HG03159 (cell line): ENCODE data around the gene CLTCL1.
"Not testable (repeated sequence)": the region's sequence is repeated elsewhere in the genome, so short reads cannot be mapped to it uniquely, and the experiment has no call there.

ENCODE experiments used
- ATAC-seq: cut with Tn5 transposase; IDR thresholded peaks from one replicate; pipeline ENCODE4 v1.9.1; 2021; ENCODE audit warnings: mild to moderate bottlenecking, moderate library complexity; ENCODE audit not compliant: unreplicated experiment

Gene CLTCL1

DNA sequence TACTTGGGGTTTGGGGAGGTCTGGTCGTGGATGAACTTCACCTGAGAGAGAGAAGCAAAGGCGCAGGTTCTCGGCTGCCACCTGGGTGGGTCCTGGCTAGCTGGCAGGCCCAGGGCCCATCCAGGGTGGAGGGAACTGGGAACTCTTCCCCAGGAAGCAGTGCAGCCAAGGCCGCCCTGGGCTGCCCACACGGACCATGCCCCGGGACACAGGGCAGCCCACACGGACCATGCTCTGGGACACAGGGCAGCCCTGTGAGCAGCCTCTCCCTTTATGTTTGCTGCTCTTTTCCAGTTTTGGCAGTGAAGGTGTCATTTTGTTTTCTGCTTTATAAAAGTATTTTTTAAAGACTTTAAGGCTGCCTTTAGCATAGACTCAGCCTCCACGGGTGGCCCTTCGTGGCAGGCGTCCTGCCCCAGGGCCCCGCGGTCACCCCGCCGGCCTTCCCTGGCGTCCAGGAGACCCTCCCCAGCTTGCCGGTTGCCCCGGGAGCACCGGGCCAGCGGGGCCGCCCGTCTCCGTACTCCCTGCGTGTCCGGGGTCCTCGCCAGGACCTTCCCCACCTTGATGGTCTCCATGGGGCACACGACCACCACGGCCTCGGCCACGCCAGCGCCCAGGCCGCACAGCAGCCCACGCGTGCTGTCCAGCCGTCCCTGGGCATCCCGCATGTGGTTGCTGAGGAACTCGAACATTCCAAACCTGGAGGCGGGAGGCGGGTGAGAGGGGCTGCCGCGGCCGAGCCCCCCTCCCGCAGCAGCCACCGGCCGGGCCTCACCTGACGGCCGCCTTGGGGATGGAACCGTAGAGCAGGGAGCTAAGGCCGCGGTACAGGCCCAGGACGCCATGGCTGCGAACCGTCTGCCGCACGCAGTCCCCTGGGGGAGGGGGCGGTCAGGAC is 114.1 kb downstream of the CLTCL1 start:
- ATAC-seq = no peak

DNA sequence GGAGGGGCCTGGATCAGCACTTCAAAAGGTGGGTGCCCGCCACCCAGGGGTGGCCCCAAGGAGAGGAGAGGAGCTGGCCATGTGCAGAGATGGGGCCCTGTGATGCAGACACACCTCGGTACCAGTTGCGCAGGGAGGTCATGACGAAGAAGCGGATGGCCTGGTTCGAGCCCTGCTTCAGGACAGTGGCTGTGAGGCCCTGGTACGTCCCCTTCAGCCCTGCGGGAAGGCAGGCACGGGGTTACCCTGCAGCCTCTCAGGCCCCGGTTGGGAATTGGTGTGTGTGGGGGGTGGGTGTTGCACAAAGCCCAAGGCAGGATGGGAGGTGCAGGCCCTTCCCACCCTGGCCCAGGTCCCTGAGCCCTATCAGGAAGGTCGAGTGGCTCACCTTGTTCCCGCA is 114.8 kb downstream of the CLTCL1 start:
- no peak for ATAC-seq

DNA sequence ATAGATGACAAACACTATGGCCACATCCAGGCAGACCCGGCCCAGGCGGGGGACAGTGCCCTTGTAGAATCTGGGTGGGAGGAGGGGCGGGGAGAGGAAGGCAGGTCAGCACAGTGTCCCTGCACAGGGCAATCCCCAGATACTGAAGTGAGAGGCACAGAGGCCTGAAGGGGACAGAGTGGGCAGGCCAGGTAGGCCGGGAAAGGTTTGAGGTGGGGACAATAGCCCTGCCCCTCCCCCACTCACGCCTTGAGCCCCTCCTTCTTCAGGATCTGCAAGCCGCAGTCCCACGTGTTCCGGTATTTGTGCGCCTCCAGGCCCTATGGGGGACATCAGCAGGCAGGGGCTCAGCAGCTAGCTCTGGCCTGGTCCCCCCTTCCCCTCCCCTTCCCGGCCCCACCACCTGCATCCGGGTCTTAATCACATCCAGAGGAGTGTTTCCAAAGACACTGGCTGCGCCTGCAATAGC is 115.3 kb downstream of the CLTCL1 start:
- ATAC-seq = no peak

DNA sequence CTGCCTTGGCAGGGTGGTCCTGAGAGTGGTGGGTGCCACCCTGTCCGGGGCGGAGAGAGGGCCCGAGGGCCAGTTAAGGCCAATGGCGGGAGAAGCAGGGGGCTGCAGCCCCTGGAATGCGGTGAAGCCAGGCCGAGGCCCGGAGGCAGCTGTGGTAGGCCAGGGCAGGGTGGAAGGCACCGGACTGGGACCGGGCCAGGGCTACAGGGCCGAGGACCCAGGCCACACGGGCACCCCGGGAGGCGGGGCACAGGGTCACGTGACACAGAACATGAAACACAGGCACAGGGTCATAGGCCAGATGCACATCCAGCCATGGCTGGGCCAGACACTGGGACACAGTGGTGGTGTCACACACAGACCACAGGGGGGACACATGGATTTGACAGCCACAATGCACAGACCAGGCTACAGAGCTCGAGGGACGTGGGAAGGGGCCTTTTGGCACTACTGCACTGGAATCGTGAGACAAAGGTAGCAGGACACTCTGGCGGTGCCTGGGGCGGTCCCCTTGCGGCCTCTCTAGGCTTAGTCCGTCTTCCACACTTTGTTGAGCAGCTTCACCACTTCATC is 115.8 kb downstream of the CLTCL1 start:
- ATAC-seq = no peak

DNA sequence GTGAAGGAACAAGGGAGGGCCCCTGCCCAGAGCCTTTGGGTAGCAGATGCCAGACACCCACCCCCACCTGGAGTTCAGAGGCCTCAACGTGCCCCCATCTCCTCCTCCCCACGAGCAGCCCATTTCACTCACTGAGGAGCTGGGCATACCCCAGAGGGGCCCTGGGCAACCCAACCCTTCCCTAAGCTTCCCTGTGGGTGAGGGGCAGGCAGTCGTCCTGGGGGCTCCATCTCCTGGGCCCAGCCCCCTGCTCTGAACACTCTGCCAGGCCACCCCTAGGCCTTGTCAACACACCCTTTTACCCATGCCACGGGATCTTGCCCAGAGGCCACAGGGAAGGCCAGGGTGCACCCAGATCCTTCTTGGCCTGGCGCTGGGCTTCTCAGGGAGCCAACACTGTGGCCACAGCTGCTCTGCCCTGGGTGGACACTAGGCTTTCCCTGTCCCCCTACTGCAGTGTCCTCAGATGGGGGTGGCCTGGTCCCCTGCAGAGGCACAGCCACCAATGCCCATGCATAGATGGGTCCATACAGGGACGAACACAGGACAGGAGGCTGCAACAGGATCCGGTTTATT is 116.4 kb downstream of the CLTCL1 start:
- ATAC-seq = no peak

DNA sequence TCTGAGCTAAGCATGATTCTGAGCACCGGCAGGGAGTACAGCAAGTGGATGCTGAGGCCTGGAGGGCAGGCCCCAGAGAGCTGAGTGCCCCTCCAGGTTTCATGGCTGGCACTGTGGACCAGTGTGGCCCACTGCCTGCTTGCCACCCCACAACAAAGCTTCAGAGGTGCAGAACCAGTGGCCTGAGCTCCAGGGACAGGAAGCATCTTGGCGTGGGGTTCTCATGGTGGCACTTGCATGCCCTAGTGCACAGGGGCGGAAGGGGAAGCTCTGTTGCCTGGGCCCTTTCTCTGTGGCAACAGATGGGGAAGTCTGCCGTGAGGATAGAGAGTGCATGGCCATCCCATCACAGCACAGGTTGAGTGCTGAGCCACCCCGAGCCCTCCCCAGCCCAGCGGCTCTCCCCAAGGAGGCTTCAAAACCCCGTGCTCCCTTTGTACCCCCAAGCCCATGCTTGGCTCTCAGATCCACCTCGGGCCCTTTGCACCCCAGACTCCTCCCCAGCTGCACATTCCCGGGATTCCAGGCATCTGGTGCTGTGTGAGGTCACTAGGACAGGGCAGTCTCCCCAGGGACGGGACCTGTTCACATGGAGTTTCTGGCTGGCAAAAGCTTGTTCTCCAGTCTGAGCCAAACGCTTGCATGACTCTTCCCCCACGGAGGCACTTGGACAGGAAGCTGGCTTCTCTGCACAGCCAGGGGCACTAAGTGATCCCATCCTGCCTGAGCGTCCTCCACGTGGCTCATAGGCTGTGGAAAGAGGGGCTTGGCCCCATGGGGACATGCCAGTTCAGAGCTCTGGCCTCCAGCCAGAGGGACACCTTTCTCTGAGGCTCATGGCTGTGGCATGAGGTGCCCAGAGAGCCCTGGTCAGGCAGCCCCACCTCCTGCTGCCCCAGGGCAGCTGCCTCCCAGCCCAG is 117.2 kb downstream of the CLTCL1 start:
- ATAC-seq = no peak

DNA sequence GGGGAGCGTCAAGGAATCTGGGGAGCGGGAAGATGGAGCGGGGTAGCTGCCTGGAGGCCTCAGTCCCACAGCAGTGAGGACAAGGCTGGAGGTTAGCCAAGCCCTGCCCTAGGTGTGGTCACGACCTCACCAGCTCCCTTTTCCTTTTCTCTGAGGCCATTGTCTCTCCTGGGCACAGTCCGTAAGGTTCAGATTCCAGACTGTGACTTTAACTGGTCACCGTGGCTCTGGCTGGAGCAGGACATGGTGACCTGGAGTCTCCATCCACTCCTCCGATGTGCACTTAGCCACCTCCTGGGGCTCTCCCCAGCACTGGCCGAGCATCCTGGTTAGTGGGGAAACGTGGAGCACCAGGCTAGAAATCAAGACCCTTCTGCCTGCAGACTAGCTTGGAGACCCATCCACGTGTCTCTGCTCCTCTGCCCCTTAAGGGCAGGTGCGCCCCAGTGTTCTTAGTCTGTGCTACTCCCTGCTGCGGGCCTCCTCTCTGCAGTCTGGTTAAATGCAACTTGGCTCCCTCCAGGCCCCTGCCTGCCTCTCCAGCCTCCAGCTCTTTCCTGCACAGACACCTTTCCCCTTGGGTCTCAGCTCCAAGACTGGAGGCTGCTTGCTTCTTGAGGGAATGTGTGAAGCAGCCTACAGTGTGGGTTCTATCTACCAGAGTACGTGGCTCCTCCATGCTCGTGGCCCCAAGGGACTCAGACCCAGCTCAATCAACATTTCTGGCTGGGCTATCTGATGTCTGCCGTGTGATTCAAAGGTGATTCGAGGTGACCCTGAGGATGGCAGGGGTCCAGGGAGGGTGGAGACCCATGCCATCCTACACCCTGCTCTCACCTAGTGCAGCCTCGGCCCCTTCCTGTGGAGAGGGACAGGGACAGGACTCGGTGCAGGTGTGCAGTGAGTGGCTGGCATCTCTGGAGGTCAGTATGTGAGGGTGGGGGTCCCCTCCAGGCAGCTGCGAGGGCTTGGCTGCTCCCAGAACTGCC is 118.2 kb downstream of the CLTCL1 start:
- no peak for ATAC-seq

DNA sequence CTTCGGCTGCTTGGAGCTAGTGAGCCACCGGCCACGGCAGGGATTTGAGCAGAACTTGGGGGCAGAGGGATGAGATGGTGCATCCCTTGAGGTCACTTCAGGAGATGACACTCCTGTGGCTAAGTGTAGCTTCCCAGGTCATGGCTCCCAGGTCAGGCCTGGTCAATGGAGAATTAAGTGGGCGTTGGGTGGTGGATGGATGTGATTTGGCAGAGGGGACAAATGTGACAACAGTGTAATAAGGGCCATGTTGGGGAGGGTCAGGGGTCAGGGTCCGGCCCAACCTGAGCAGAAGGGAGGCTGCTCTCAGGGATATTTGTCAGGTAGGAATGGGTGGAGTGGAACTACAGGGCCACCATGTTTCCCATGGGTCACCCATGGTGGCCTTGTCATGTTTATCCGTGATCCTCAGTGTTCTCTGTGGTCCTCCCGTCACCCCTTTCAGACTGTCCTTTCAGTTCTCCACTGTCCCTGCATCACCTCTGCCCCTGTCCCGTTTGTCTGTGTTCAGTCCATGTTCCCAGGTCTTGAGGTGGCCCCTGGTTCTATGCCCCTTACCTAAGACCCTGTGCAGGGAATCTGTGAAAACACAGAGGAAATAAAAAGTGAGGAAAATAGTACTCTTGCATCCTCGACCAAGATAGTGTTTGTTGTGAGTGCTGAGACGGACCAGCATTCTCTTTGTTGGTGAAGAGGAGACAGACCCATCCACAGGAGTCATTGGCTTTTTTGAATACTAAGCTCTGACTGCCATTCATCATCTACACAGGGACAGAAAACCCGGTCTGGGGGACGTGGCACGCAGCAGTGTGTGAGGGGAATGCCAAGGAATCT is 119.1 kb downstream of the CLTCL1 start:
- no peak for ATAC-seq

DNA sequence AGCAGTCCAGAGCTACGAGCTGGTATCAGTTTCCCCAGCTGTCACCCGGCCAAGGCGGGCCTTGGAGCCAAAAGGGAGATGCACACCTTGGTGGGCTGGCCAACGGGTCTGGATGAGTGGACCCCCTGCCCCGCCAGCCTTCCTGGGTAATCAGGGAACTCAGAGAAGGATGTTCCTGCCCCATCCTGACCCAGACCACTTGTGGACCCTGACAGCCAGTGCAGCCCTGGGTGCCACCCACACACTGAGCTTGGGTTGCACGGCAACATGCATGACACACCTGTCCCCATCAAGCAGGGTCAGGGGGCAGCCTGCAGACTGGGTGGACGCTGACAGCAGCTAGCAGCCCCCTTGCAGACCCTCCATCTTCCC is 121.6 kb downstream of the CLTCL1 start:
- ATAC-seq = no peak

DNA sequence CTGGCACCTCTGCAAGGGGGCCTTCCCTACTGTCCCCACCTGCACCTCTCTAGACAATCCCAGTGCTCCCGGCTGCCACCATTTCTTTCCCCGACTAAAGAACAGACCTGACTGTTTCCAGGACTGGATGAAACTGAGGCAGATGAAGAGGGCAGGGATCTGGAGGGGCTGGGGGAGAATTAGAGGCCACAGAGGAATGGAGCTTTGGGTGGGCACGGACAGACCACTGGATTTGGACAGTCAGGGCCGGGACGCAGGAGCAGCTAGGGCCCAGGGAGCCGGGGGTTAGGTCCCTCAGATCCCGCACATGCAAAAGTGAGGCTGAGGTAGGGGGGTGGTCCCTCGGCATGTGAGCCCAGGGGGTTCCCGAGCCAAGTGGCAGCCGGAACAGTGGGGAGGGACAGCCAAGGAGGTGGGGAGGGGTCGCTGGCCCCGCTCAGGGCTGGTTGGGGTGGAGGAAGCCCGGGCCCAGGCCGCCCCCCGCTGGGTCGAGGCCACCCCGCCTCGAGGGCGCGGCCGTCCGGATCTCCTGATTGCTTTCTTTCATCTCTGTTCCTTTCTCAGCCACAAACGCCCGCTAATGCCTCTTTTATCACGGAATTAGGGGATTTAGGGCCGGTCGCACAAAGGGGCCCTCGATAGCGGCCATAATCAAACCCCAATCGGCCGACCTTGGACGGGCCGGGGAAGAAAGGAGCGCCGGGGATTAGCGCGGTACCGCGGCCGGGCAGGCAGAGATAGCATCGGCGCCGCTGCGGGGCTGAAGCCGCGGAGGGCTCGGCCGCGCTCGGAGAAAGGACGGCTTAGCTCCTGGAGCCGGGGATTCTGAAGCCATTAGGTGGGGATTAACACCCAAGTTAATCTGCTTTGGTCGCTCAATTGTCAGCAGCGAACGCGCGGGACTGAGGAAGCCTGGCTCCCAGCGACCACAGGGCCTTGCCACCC is 122.2 kb downstream of the CLTCL1 start:
- ATAC-seq = no peak

DNA sequence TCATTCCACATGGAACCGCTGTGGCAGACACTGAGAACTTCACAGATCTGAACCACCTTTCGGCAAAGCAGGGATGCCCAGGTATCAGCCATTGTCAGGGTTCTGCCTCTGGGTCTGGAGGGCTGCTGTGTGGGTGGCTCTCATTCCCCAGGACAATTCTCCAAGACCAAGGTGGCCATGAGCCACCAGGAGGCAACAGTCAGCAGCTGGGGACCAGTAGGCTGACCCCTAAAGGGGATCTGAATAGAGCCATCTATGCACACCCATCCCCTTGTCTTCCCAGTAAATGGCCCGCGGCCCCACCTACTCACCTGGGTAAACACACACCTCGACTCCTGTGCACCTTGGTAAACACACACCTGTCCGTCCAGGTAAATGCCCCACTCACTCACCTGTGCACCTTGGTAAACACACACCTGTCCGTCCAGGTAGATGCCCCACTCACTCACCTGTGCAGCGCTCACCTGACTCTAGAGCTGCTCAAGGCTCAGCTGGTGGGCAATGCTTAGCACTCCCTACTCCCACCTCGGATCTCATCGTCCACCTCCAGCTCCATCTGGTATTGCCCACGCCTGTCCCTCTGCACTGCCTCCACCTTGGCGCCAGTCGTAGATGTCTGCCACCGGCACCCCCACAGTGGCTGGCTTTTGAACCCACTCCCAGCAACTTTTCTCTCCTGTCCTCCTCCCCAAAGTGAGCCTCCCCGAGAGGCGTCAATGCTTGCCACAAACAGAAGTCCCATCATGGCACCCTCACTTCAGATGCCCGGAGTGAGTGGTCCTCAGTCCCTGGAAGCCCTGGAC is 123.2 kb downstream of the CLTCL1 start:
- ATAC-seq = no peak

DNA sequence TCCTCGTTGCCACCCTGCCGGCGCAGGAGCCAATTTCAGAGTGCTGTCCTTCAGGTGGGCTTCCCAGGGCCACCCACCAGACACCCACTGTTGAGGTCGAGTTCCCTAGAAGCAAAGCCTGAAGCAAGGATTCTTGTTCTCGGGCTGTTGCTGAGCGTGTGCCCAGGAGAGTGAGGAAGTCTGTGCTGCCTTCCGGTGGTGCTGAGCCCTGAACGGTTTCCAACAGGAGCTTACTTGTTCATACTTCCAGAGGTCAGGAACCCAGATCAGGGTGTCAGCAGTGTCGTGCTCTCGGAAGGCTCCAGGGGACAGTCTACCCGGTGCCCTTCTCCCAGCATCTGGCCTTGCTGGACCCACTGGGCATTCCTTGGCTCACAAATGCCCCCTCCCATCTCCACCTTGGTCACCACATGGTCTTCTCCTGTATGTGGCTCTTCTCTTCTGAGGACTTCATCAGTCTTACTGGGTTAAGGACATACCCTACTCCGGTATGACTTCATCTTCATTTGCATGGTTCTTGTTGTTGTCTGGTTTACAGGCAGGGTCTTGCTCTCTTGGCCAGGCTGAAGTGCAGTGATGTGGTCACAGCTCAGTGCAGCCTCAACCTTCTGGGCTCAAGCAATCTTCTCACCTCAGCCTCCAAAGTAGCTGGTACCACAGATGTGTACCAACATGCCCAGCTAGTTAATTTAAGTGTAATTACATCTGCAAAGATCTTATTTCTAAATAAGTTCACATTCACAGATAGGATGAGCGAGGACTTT is 124.2 kb downstream of the CLTCL1 start:
- ATAC-seq = no peak

DNA sequence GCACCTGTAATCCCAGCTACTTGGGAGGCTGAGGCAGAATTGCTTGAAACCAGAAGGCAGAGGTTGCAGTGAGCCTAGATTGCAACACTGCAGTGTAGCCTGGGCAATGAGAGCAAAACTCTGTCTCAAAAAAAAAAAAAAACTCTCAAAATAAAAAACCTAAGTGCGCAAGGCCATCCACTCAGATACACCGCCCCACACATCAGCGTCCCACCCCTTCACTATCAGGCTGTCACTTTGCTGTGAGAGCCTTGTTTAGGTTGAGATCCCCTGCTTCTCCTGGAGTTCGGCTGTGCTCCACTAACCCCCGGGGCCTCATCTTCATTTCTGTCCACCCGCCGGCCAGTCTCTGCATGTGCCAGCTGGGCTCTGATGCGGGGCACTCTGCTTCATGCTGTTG is 125.1 kb downstream of the CLTCL1 start:
- ATAC-seq = no peak

DNA sequence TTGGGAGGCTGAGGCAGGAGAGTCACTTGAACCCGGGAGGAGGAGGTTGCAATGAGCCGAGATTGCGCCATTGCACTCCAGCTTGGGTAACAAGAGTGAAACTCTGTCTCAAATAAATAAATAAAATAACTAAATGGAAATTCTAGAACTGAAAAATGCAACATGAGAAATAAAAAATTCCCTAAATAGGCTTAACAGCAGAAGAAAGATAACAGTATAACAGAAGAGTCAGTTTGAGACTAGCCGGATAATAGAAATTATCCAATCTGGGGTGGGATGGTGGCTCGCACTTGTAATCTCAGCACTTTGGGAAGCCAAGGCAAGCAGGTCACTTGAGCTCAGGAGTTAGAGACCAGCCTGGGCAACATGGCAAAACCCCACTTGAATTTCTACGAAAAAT is 127.1 kb downstream of the CLTCL1 start:
- ATAC-seq = no peak

DNA sequence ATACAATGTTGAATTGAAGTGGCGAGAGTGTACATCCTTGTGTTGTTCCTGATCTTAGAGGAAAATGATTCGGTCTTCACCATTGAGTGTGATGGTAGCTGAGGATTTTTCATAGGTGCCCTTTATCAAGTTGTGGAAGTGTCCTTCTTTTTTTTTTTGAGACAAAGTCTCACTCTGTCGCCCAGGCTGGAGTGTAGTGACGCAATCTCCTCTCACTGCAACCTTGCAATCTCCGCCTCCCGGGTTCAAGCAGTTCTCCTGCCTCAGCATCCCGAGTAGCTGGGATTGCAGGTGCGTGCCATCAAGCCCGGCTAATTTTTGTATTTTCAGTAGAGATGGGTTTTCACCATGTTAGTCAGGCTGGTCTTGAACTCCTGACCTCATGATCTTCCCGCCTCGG is 132.9 kb downstream of the CLTCL1 start:
- not testable (repeated sequence) for ATAC-seq

DNA sequence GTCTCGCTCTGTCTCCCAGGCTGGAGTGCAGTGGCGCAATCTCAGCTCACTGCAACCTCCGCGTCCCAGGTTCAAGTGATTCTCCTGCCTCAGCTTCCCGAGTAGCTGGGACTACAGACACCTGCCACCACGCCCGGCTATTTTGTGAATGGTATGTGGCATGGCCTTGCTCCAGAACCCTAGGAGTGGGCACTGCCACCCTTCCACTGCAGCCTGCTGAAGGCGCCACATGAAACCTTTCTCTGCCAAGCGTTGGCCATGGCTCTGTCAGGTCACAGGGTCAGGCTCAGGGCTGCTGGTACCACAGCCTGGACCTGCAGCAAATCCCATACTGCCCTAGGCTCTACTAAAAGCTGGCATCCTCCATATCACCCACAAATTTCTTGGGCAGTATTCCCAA is 135.4 kb downstream of the CLTCL1 start:
- not testable (repeated sequence) for ATAC-seq
